ENCODE measurements around the gene KRT1. TPM values are rescaled to one million over a fixed set of nuclear protein-coding genes. Genes with fewer than 3 reads are reported as not detected.
"Not testable (repeated sequence)": the region's sequence is repeated elsewhere in the genome, so short reads cannot be mapped to it uniquely, and the experiment has no call there.

Gene KRT1
- total RNA-seq, 2 donors from 2014 or later = 0.42 TPM; not detected in 1

- peak; percentile 30 for DNase-seq (ENCODE audit: low spot score)
- intact Hi-C loops (cut with DNase I) = no loop called here
Observed at GRCh38 chr12:52686063-52686462, 5.9 kb upstream of the KRT1 start.

GRCh38 chr12:52685406-52685890 is 5.2 kb upstream of the KRT1 start:
- intact Hi-C loops (cut with DNase I) = no loop called here

GRCh38 chr12:52684431-52684830 is 4.2 kb upstream of the KRT1 start:
- intact Hi-C loops (cut with DNase I) = no loop called here
- no peak for DNase-seq (ENCODE audit: low spot score)

More at GRCh38 chr12:52685406-52685890, 5.2 kb upstream of the KRT1 start:
- DNase-seq (ENCODE audit: low spot score) = peak; percentile 22

- intact Hi-C loops (cut with DNase I) = no loop called here
- DNase-seq (ENCODE audit: low spot score) = no peak
Observed at GRCh38 chr12:52683575-52684300, 3.5 kb upstream of the KRT1 start.

- no peak for DNase-seq (ENCODE audit: low spot score)
- intact Hi-C loops (cut with DNase I) = no loop called here
Observed at GRCh38 chr12:52682938-52683574, 2.8 kb upstream of the KRT1 start.

- intact Hi-C loops (cut with DNase I) = no loop called here
- DNase-seq (ENCODE audit: low spot score) = no peak
Observed at GRCh38 chr12:52682381-52682660, 2.1 kb upstream of the KRT1 start.

- intact Hi-C loops (cut with DNase I) = no loop called here
Observed at GRCh38 chr12:52681526-52682380, 1.5 kb upstream of the KRT1 start.

GRCh38 chr12:52679875-52680274 is 332 bp downstream of the KRT1 start:
- peak; percentile 55 for DNase-seq (ENCODE audit: low spot score)
- intact Hi-C loops (cut with DNase I) = no loop called here

More at GRCh38 chr12:52681526-52682380, 1.5 kb upstream of the KRT1 start:
- no peak for DNase-seq (ENCODE audit: low spot score)

- intact Hi-C loops (cut with DNase I) = no loop called here
- no peak for DNase-seq (ENCODE audit: low spot score)
Observed at GRCh38 chr12:52677671-52678070, 2.5 kb downstream of the KRT1 start.

- intact Hi-C loops (cut with DNase I) = no loop called here
- DNase-seq (ENCODE audit: low spot score) = no peak
Observed at GRCh38 chr12:52677126-52677525, 3.1 kb downstream of the KRT1 start.

- intact Hi-C loops (cut with DNase I) = no loop called here
Observed at GRCh38 chr12:52676163-52676562, 4.0 kb downstream of the KRT1 start.

GRCh38 chr12:52675301-52675701 is 4.9 kb downstream of the KRT1 start:
- intact Hi-C loops (cut with DNase I) = no loop called here
- DNase-seq (ENCODE audit: low spot score) = peak; percentile 68

More at GRCh38 chr12:52676163-52676562, 4.0 kb downstream of the KRT1 start:
- peak; percentile 37 for DNase-seq (ENCODE audit: low spot score)

GRCh38 chr12:52674433-52674775 is 5.8 kb downstream of the KRT1 start:
- no peak for DNase-seq (ENCODE audit: low spot score)
- intact Hi-C loops (cut with DNase I) = no loop called here

GRCh38 chr12:52673713-52674432 is 6.3 kb downstream of the KRT1 start:
- DNase-seq (ENCODE audit: low spot score) = no peak
- intact Hi-C loops (cut with DNase I) = no loop called here

GRCh38 chr12:52673217-52673616 is 7.0 kb downstream of the KRT1 start:
- intact Hi-C loops (cut with DNase I) = no loop called here
- DNase-seq (ENCODE audit: low spot score) = peak; percentile 31

GRCh38 chr12:52672321-52672933 is 7.8 kb downstream of the KRT1 start:
- no peak for DNase-seq (ENCODE audit: low spot score)
- intact Hi-C loops (cut with DNase I) = no loop called here

GRCh38 chr12:52670961-52671360 is 9.2 kb downstream of the KRT1 start:
- DNase-seq (ENCODE audit: low spot score) = no peak
- intact Hi-C loops (cut with DNase I) = no loop called here

GRCh38 chr12:52670506-52670905 is 9.7 kb downstream of the KRT1 start:
- no peak for DNase-seq (ENCODE audit: low spot score)
- intact Hi-C loops (cut with DNase I) = no loop called here

- intact Hi-C loops (cut with DNase I); DNase-seq (ENCODE audit: low spot score): not testable (repeated sequence)
Observed at GRCh38 chr12:52669941-52670340, 10.3 kb downstream of the KRT1 start.
